Mesothelial cell of epicardium (in vitro differentiated cells): ENCODE data around the gene ECHDC3. TPM values are rescaled to one million over a fixed set of nuclear protein-coding genes. Genes with fewer than 3 reads are reported as not detected.
A peak's percentile ranks its signal among the peaks of the same experiment; 100 is the strongest.

ENCODE experiments used
- DNase-seq, 2 experiments: peaks; one replicate each; pipeline ENCODE4 v3.0.0; 2021; ENCODE audit warnings: low spot score in 2 of 2; ENCODE audit not compliant: unreplicated experiment in 2 of 2
- H3K27ac Mint-ChIP-seq: 2 replicates; pipeline ENCODE4 v1.8.0; 2021; ENCODE audit warnings: mixed read lengths
- H3K27me3 Mint-ChIP-seq: 2 replicates; pipeline ENCODE4 v1.8.0; 2021; ENCODE audit warnings: low read depth, mixed read lengths
- H3K36me3 Mint-ChIP-seq: 2 replicates; pipeline ENCODE4 v1.8.0; 2021; ENCODE audit warnings: mixed read lengths
- H3K4me1 Mint-ChIP-seq: 2 replicates; pipeline ENCODE4 v1.8.0; 2021; ENCODE audit warnings: mixed read lengths
- H3K4me3 Mint-ChIP-seq: 2 replicates; pipeline ENCODE4 v1.8.0; 2021; ENCODE audit warnings: mild to moderate bottlenecking, moderate library complexity, mixed read lengths
- H3K9me3 Mint-ChIP-seq: 2 replicates; pipeline ENCODE4 v1.8.0; 2021; ENCODE audit warnings: mixed read lengths
- total RNA-seq: library from RNA; stranded (reverse); gene quantifications from 3 replicates; pipeline ENCODE4 v1.2.1, GENCODE V29; 2021
- TF ChIP-seq, protein P1 (sequence below): fragments of 200-600 bp; sonication (generic); IDR thresholded peaks from one replicate; pipeline ENCODE4 v1.5.0; 2021; ENCODE audit warnings: antibody characterized with exemption; ENCODE audit not compliant: unreplicated experiment

ECHDC3 gene
- total RNA-seq, 1 donor from 2014 or later = 5.1 TPM

DNA sequence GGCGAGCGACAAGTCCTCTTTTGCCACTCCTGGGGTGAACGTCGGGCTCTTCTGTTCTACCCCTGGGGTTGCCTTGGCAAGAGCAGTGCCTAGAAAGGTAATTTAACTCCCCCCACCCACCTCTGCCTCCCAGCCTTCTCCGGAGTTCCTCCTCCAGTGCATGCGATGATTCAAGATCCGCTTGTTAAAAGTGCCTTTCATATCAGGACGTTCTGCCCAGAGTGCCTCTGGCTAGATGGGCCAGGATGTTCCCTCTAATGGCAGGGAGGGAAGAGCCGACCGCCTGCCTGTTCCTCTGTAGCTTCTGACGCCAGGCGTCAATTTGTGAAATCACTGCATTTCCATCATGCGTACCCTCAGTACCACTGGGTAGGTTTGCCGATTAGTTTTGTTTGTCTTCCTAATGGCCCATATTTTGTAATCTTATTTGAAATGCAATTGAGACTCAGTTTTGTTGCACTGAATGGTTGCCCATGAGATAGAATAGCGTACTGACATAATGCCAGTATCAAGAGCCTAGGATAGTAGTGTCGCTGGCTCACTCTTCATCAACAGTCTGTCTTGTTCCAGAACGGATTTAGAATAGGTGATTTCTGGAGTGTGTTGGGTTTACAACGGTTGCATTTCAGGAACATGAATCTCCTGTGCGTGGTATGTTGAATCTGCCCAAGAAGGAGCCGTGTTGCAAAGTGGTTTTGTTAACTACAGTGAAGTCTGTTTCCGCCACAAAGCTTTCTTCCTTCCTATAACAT is 13.5 kb downstream of the ECHDC3 start:
- Mint-ChIP-seq H3K4me1 (peaks cover 16% of the 10 kb centered on the region), H3K4me3 (no peak overlapping the region), H3K27ac (no peak overlapping the region), H3K36me3 (peaks cover 4% of the 10 kb centered on the region), H3K9me3 (no peaks in the 10 kb centered on the region), H3K27me3 (no peaks in the 10 kb centered on the region)
- TF ChIP-seq, protein P1, sequence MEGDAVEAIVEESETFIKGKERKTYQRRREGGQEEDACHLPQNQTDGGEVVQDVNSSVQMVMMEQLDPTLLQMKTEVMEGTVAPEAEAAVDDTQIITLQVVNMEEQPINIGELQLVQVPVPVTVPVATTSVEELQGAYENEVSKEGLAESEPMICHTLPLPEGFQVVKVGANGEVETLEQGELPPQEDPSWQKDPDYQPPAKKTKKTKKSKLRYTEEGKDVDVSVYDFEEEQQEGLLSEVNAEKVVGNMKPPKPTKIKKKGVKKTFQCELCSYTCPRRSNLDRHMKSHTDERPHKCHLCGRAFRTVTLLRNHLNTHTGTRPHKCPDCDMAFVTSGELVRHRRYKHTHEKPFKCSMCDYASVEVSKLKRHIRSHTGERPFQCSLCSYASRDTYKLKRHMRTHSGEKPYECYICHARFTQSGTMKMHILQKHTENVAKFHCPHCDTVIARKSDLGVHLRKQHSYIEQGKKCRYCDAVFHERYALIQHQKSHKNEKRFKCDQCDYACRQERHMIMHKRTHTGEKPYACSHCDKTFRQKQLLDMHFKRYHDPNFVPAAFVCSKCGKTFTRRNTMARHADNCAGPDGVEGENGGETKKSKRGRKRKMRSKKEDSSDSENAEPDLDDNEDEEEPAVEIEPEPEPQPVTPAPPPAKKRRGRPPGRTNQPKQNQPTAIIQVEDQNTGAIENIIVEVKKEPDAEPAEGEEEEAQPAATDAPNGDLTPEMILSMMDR = no peak
- DNase-seq = no peak

GRCh38 chr10:11756766-11757315 is 14.7 kb downstream of the ECHDC3 start:
- H3K4me3 Mint-ChIP-seq = no peak overlapping the region
- DNase-seq = no peak

DNA sequence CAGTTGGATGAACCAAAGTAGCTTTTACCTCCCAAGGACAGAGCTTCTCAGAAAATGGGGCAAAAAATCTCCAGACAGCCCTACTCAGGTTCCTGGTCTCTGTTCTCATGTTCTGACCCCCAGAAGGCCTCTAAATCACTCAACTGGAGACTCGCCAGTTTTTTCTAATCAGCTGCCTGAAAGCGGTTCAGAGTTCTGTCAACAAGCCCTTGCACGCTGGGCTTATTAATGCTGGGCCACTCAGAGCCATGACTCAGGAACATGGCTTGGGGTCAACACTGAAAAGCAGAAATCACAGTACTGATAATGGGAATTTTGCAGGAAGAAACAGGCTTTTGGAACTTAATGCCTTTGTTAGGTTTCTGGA is 15.3 kb downstream of the ECHDC3 start:
- Mint-ChIP-seq H3K36me3 (peaks cover 5% of the 10 kb centered on the region), H3K27ac (peak overlapping the region; percentile 90), H3K9me3 (no peaks in the 10 kb centered on the region), H3K4me3 (no peak overlapping the region), H3K27me3 (no peaks in the 10 kb centered on the region), H3K4me1 (peaks cover 16% of the 10 kb centered on the region)
- TF ChIP-seq, protein P1 = no peak
- no peak for DNase-seq

More at GRCh38 chr10:11756766-11757315, 14.7 kb downstream of the ECHDC3 start:
- H3K27ac Mint-ChIP-seq = no peak overlapping the region
- H3K27me3 Mint-ChIP-seq = no peaks in the 10 kb centered on the region
- peaks cover 16% of the 10 kb centered on the region for H3K4me1 Mint-ChIP-seq
- H3K36me3 Mint-ChIP-seq = peaks cover 5% of the 10 kb centered on the region
- no peaks in the 10 kb centered on the region for H3K9me3 Mint-ChIP-seq
- TF ChIP-seq, protein P1 = no peak

GRCh38 chr10:11757821-11758463 is 15.8 kb downstream of the ECHDC3 start:
- DNase-seq = peak; percentile 73 to 93
- H3K36me3 Mint-ChIP-seq = peaks cover 5% of the 10 kb centered on the region
- no peaks in the 10 kb centered on the region for H3K9me3 Mint-ChIP-seq
- peaks cover 16% of the 10 kb centered on the region for H3K4me1 Mint-ChIP-seq
- no peaks in the 10 kb centered on the region for H3K27me3 Mint-ChIP-seq
- H3K4me3 Mint-ChIP-seq = no peak overlapping the region
- H3K27ac Mint-ChIP-seq = peak overlapping the region; percentile 90
- TF ChIP-seq, protein P1 = peak; percentile 81

GRCh38 chr10:11758527-11759236 is 16.5 kb downstream of the ECHDC3 start:
- peak overlapping the region; percentile 90 for H3K27ac Mint-ChIP-seq
- no peak for DNase-seq
- H3K36me3 Mint-ChIP-seq = peaks cover 5% of the 10 kb centered on the region
- TF ChIP-seq, protein P1 = no peak
- peaks cover 16% of the 10 kb centered on the region for H3K4me1 Mint-ChIP-seq
- H3K27me3 Mint-ChIP-seq = no peaks in the 10 kb centered on the region
- no peak overlapping the region for H3K4me3 Mint-ChIP-seq
- H3K9me3 Mint-ChIP-seq = no peaks in the 10 kb centered on the region
